PC-3 (cell line): ENCODE measurements around the gene JAKMIP2.

ENCODE experiments used
- EZH2phosphoT487 ChIP-seq: fragments of 300-600 bp; sonication (generic); IDR thresholded peaks from 2 replicates; pipeline ENCODE4 v1.6.1; 2018; ENCODE audit warnings: mild to moderate bottlenecking, antibody characterized with exemption, low read length, borderline replicate concordance
- TF ChIP-seq, protein P1 (sequence below): fragments of 300-600 bp; sonication (generic); conservative IDR thresholded peaks from 2 replicates; pipeline ENCODE4 v1.5.1; 2017; ENCODE audit warnings: antibody characterized with exemption, low read depth, mild to moderate bottlenecking, low read length

DNA sequence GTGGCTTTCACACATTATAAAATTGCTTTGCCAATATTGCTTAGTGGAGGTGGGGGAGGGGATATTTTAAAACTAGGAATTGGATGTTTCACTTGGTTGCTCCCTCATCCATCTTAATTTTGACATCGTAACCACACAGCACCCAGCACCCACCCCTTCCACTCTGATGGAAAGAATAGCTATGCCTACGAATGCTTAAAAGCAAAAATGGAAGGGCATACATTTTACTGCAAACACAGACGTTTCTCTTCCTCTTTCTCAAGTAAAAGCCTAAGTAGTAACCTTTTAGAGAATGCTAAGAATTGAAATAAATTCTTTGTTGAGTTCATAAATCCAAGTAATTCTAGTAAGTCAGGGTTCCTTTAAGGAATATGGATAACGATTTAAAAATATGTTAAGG, 69.9 kb downstream of the JAKMIP2 start:
- TF ChIP-seq, protein P1, sequence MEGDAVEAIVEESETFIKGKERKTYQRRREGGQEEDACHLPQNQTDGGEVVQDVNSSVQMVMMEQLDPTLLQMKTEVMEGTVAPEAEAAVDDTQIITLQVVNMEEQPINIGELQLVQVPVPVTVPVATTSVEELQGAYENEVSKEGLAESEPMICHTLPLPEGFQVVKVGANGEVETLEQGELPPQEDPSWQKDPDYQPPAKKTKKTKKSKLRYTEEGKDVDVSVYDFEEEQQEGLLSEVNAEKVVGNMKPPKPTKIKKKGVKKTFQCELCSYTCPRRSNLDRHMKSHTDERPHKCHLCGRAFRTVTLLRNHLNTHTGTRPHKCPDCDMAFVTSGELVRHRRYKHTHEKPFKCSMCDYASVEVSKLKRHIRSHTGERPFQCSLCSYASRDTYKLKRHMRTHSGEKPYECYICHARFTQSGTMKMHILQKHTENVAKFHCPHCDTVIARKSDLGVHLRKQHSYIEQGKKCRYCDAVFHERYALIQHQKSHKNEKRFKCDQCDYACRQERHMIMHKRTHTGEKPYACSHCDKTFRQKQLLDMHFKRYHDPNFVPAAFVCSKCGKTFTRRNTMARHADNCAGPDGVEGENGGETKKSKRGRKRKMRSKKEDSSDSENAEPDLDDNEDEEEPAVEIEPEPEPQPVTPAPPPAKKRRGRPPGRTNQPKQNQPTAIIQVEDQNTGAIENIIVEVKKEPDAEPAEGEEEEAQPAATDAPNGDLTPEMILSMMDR, result no peak
- no peak for TF ChIP-seq EZH2phosphoT487
